Sigmoid colon (tissue), 7 donors: ENCODE data around the gene HSH2D. TPM values are rescaled to one million over a fixed set of nuclear protein-coding genes. Genes with fewer than 3 reads are reported as not detected.

Source experiments
- DNase-seq: peaks from one replicate; pipeline ENCODE4 v3.0.0-alpha.2; 2019
- H3K27ac ChIP-seq, 4 donors: fragments of 200-600 bp; sonication (generic); one replicate each; pipeline ENCODE4 v1.5.1; 2016 to 2019; ENCODE audit warnings: mild to moderate bottlenecking in 1 of 4
- H3K27me3 ChIP-seq, 3 donors: fragments of 200-600 bp; sonication (generic); one replicate each; pipeline ENCODE4 v1.5.1; 2019; ENCODE audit warnings: mild to moderate bottlenecking in 1 of 3
- H3K36me3 ChIP-seq, 4 donors: fragments of 200-600 bp; sonication (generic); one replicate each; pipeline ENCODE4 v1.5.1; 2016 to 2019
- H3K4me1 ChIP-seq, 4 donors: fragments of 200-600 bp; sonication (generic); one replicate each; pipeline ENCODE4 v1.5.1; 2017 to 2019
- H3K4me3 ChIP-seq, 4 donors: fragments of 200-600 bp; sonication (generic); one replicate each; pipeline ENCODE4 v1.5.1; 2017 to 2019; ENCODE audit warnings: mild to moderate bottlenecking in 2 of 4, moderate library complexity in 1 of 4
- H3K9me3 ChIP-seq, 4 donors: fragments of 200-600 bp in 3 of 4; sonication (generic) in 3 of 4; one replicate each; pipeline versions ENCODE4 v1.5.1 to v1.6.1; 2013 to 2019
- EP300 ChIP-seq, 4 donors: sonication (generic); formaldehyde crosslinking; IDR thresholded peaks; one replicate each; pipeline ENCODE4 v1.6.1; 2017; ENCODE audit warnings: antibody characterized with exemption in 4 of 4
- POLR2A ChIP-seq, 2 donors: fragments of 450-650 bp; IDR thresholded peaks; one replicate each; pipeline ENCODE4 v1.6.1; 2016; ENCODE audit warnings: antibody characterized with exemption in 2 of 2, mild to moderate bottlenecking in 2 of 2, moderate library complexity in 2 of 2
- POLR2AphosphoS5 ChIP-seq, 4 donors: sonication (generic); formaldehyde crosslinking; IDR thresholded peaks; one replicate each; pipeline ENCODE4 v1.6.1; 2017; ENCODE audit warnings: antibody characterized with exemption in 4 of 4
- WGBS, 2 donors: extraction: QIAGEN DNeasy Blood & Tissue Kit; methylation state at CpG; one replicate each; pipeline ENCODE4 v1.1.7; 2013; 5-methylcytosine and 5-hydroxymethylcytosine counted together
- intact Hi-C: fragments of 100-400 bp; cut with DNase I; formaldehyde crosslinking; loops from one replicate; pipeline ENCODE4 v1.15.1; 2023
- polyA plus RNA-seq, 3 donors: library from polyadenylated mRNA; stranded (reverse); fragments of 200-250 nt; gene quantifications; one replicate each; pipeline ENCODE4 v1.2.3, GENCODE V29; 2013
- total RNA-seq, 4 donors: library from RNA; depleted of rRNA; stranded (reverse); fragments of >200 nt; gene quantifications; one replicate each; pipeline ENCODE4 v1.1.0, GENCODE V29; 2016
- TF ChIP-seq, protein P1 (sequence below), 4 experiments: fragments of 450-650 bp in 3 of 4; fragments of 200-600 bp in 1 of 4; IDR thresholded peaks; one replicate each; pipeline ENCODE4 v1.5.1; 2016 to 2019; ENCODE audit warnings: antibody characterized with exemption in 4 of 4, mild to moderate bottlenecking in 3 of 4, moderate library complexity in 2 of 4
- donor health status: healthy with polysubstance abuse.
- donor health status: Bipolar disorder and iron deficiency.
- donor health status: healthy.

Gene HSH2D
- total and polyA plus RNA-seq, 7 donors = 2.5 to 40.0 (median 14.4) TPM; not detected in 2

DNA sequence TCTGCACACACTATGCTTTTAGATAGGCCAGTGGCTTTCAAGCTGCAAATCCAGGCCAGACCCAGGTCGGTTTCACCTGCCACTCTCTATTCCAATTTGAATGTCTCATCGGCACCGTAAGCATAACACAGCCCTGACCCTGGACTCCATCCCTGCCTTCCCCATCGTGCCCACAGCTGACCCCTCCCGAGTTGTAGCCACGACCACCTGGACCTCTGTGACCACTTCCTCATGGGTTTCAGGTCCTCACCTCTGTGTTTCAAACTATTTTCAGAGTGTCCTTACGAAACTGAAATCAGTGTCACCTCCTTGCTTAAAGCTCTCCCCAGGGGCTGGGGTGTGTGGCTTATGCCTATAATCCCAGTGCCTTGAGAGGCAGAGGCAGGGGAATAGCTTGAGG lies 9.0 kb upstream of the HSH2D start:
- Histone ChIP-seq H3K27me3 (no peaks in the 10 kb centered on the region), H3K36me3 (peaks cover 18 to 46% (median 31%) of the 10 kb centered on the region in 4 donors), H3K4me1 (no peaks in the 10 kb centered on the region), H3K4me3 (no peak overlapping the region), H3K27ac (no peak overlapping the region), H3K9me3 (no peaks in the 10 kb centered on the region)
- 64 to 72% methylated on average over 7 of the region's 7 CpGs for WGBS, 2 donors
- no peak for DNase-seq
- intact Hi-C loops = no loop called here
- TF ChIP-seq EP300 (IDR thresholded peaks at IDR 0.05) (no peak), POLR2AphosphoS5 (IDR thresholded peaks at IDR 0.05) (no peak)

DNA sequence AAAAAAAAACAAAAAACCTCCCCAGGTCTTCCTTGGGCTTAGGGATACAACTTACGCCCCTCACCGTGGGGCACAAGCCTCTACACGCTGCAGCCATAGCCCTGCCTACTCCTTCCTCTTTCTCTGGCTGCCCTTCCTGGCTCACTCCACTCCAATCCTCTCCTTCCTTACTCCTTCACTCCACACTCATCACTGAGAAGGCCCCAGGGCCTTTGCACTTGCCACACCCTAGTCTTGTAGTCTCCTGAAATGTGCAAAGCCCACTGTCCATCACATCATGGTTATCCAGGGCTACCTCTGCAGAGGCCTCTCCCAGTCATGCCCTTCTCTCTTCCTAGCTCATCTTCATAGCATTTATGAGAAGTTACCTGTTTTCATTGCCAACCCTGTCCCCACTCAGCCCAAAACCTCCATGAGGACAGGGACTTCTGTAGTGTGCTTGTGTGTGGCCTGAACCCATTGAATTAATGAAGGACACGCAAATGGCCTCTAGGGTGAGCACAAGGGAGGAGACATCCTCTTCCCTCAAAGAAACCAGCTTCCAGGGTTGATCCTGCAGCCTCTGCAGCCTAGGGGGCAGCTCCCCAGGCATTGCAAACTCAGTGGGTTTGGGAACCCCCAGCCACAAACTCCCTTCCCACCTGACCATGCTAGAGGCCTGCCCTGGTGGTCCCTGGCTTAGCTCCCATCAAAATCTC lies 7.9 kb upstream of the HSH2D start:
- H3K4me3 ChIP-seq = no peak overlapping the region
- intact Hi-C loops = no loop called here
- H3K9me3 ChIP-seq = no peaks in the 10 kb centered on the region
- DNase-seq = no peak
- WGBS, 2 donors = 91 to 97% methylated on average over 4 of the region's 4 CpGs
- H3K27me3 ChIP-seq = no peaks in the 10 kb centered on the region
- peaks cover 18 to 35% (median 22%) of the 10 kb centered on the region in 4 donors for H3K36me3 ChIP-seq
- TF ChIP-seq, protein P1, sequence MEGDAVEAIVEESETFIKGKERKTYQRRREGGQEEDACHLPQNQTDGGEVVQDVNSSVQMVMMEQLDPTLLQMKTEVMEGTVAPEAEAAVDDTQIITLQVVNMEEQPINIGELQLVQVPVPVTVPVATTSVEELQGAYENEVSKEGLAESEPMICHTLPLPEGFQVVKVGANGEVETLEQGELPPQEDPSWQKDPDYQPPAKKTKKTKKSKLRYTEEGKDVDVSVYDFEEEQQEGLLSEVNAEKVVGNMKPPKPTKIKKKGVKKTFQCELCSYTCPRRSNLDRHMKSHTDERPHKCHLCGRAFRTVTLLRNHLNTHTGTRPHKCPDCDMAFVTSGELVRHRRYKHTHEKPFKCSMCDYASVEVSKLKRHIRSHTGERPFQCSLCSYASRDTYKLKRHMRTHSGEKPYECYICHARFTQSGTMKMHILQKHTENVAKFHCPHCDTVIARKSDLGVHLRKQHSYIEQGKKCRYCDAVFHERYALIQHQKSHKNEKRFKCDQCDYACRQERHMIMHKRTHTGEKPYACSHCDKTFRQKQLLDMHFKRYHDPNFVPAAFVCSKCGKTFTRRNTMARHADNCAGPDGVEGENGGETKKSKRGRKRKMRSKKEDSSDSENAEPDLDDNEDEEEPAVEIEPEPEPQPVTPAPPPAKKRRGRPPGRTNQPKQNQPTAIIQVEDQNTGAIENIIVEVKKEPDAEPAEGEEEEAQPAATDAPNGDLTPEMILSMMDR (IDR thresholded peaks at IDR 0.05) = no peak
- H3K27ac ChIP-seq = no peak overlapping the region
- H3K4me1 ChIP-seq = no peaks in the 10 kb centered on the region

DNA sequence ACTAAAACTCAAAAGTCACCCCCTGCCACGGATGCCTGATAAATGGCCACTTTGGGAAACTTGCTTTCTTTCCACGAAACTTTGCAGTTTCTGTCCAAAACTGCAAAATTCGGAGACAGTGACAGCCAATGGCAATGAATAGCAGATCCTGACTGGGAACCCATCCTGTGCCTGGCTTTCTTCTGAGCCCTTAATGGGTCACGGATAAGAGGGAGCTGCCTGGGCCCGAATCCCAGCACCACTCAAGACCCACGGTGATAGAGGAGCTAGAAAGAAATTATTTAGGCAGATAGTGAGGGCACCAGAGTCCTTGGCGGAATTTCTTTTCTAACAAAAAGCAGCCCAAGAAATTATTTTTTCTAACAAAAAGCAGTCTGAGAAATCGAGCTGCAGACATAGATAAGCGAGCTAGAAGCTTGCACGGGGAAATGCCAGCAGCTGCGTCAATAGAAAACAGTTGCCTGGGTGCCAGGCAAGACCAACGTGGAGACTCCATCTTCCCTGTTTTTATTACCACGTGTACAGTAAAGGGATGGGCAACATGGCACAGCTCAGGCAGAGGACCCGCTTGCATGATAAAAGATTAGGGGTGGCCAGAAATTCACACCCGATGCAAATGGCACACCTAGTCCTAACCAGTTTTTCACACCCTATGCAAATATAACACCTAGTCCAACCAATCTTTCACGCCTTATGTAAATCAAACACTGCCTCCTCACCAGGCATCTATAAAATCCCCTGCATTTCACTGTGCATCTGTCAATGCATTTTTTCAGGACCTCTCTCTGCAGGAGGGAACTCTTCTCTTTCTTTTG lies 7.1 kb upstream of the HSH2D start:
- H3K36me3 ChIP-seq = peaks cover 17 to 27% (median 19%) of the 10 kb centered on the region in 4 donors
- 40 to 70% methylated on average over 16 of the region's 16 CpGs for WGBS, 2 donors

DNA sequence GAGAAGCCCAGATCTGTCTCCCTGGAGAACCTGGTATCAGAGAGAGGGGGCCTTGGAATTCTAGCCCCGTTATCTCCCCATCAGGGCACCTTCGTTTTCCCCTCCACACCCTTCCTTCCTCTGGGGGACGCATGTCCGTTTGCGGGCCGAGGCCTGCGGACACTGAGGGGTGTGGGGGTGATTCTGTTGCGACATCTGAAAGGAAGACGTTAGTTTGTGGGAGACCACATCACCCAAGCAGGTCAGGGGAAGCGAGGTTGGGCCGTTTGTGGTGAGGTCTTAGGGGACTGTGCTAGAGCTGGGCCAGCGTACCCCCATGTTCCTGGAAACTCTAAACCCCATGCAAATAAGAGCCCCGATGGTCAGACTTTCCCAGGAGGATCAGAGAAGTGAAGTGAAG lies 3.7 kb upstream of the HSH2D start:
- Histone ChIP-seq H3K9me3 (no peaks in the 10 kb centered on the region), H3K4me1 (no peaks in the 10 kb centered on the region), H3K27me3 (peaks cover 0 to 10% (median 0%) of the 10 kb centered on the region in 3 donors), H3K36me3 (no peaks in the 10 kb centered on the region), H3K4me3 (no peak overlapping the region), H3K27ac (no peak overlapping the region)
- 47 to 84% methylated on average over 13 of the region's 13 CpGs for WGBS, 2 donors
- TF ChIP-seq, protein P1 (IDR thresholded peaks at IDR 0.05) = no peak
- no peak for TF ChIP-seq POLR2AphosphoS5 (IDR thresholded peaks at IDR 0.05)
- no peak for TF ChIP-seq POLR2A (IDR thresholded peaks at IDR 0.05)
- no peak for TF ChIP-seq EP300 (IDR thresholded peaks at IDR 0.05)
- intact Hi-C loops = no loop called here
- no peak for DNase-seq

More for the DNA sequence above, 7.1 kb upstream of the HSH2D start:
- DNase-seq = no peak
- Histone ChIP-seq H3K4me1 (no peaks in the 10 kb centered on the region), H3K27me3 (no peaks in the 10 kb centered on the region), H3K4me3 (no peak overlapping the region), H3K9me3 (no peaks in the 10 kb centered on the region), H3K27ac (no peak overlapping the region)
- TF ChIP-seq POLR2A (IDR thresholded peaks at IDR 0.05) = no peak
- TF ChIP-seq EP300 (IDR thresholded peaks at IDR 0.05) = no peak
- no peak for TF ChIP-seq POLR2AphosphoS5 (IDR thresholded peaks at IDR 0.05)
- TF ChIP-seq, protein P1 (IDR thresholded peaks at IDR 0.05) = no peak
- intact Hi-C loops = no loop called here

DNA sequence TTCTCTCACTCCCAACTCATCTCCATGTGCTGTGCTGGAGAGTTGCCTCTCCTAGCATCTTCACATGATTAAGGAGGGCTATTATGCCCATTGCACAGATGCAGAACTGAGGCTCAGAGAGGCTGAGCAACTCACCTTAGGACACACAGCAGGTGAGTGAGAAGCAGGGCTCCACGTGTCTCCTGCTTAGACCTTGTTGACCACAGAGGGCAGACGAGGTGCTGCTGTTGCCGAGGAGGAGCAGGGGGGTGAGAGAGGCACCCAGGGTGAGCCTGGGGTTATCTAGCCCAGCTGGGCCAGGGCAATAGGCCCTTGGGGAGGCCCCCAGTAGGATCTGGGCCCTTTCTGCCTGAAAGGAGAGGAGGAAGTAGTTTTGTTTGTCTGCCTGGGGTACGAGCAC lies 2.4 kb upstream of the HSH2D start:
- peaks cover 0 to 10% (median 0%) of the 10 kb centered on the region in 3 donors for H3K27me3 ChIP-seq
- no peaks in the 10 kb centered on the region for H3K9me3 ChIP-seq
- H3K36me3 ChIP-seq = no peaks in the 10 kb centered on the region
- H3K4me1 ChIP-seq = no peaks in the 10 kb centered on the region
- intact Hi-C loops = no loop called here
- TF ChIP-seq POLR2AphosphoS5 (IDR thresholded peaks at IDR 0.05) (no peak), EP300 (IDR thresholded peaks at IDR 0.05) (no peak), POLR2A (IDR thresholded peaks at IDR 0.05) (no peak)
- TF ChIP-seq, protein P1 (IDR thresholded peaks at IDR 0.05) = no peak
- 54 to 72% methylated on average over 4 of the region's 4 CpGs for WGBS, 2 donors
- no peak overlapping the region for H3K27ac ChIP-seq
- no peak overlapping the region for H3K4me3 ChIP-seq
- DNase-seq = no peak
